Measurements from ENCODE around the gene COPS2. TPM values are rescaled to one million over a fixed set of nuclear protein-coding genes. Genes with fewer than 3 reads are reported as not detected.

Gene COPS2
- total RNA-seq, 2 experiments from 2014 or later, result 131 to 136 TPM

DNA sequence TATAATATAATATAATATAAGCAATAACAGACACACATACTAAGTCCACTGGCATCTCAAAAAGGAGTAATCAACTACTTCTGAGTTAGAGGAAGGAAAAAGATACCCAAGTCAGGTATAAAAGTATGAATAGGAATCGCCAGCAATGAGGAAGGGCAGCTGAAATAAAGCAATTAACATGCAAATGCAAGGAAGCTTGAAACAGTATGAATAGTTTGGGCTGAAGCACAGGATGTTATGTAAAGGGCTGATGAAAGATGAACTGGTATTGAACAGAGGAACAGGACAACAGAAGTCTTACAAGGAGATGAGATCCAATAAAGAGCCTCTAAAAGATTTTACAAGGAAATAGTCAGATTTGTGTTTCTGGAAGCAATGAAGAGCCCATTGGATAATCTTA lies 7.1 kb downstream of the COPS2 start:
- Histone ChIP-seq H3K36me3 (ENCODE audit: insufficient read depth, low read length) (peaks cover 20% of the 10 kb centered on the region), H3K27me3 (ENCODE audit: control insufficient read depth in 1 of 2, insufficient read depth in 2 of 2, low read length in 2 of 2) (no peaks in the 10 kb centered on the region), H3K4me1 (ENCODE audit: insufficient read depth, low read length) (peaks cover 4% of the 10 kb centered on the region), H3K27ac (ENCODE audit: low read depth in 1 of 2, low read length in 2 of 2) (no peak overlapping the region), H3K9me3 (ENCODE audit: control insufficient read depth in 1 of 2, insufficient read depth in 1 of 2, low read length in 2 of 2) (no peaks in the 10 kb centered on the region), H3K4me3 (ENCODE audit: low read length) (no peak overlapping the region)
- H3K27me3 Mint-ChIP-seq, result no peaks in the 10 kb centered on the region
- peak overlapping the region; percentile 8 for H3K4me3 Mint-ChIP-seq
- ATAC-seq (ENCODE audit: poor library complexity), result no peak
- CTCF ChIA-PET, result interaction anchor here (0.9 kb wide), 1 partner anchor 287 kb away, joined by 4 read pairs; no protein-coding TSS in a partner anchor
- H3K9me3 Mint-ChIP-seq, result no peaks in the 10 kb centered on the region
- H3K36me3 Mint-ChIP-seq (ENCODE audit: low read depth), result peaks cover 43% of the 10 kb centered on the region
- no peak for DNase-seq
- no peak overlapping the region for H3K27ac Mint-ChIP-seq
- POLR2A ChIA-PET, result no interaction called here
- peaks cover 63% of the 10 kb centered on the region for H3K4me1 Mint-ChIP-seq (ENCODE audit: low read depth)
- intact Hi-C loops (cut with DNase I, micrococcal nuclease), result loop anchor here (10.0 kb wide), 2 partner anchors 277 to 997 kb away; partner anchors contain the start of gene FGF7 (in 1 of the 2)
- TF ChIP-seq CTCF (IDR thresholded peaks at IDR 0.05), result no peak

GRCh38 chr15:49145651-49146609 lies 9.5 kb downstream of the COPS2 start:
- H3K27me3 Mint-ChIP-seq, result no peaks in the 10 kb centered on the region
- CTCF ChIA-PET, result interaction anchor here (0.8 to 3.2 kb wide), 13 partner anchors 9 to 288 kb away, joined by 3 to 12 read pairs (median 4); partner anchors contain the start of genes COPS2, GALK2 and SECISBP2L
- Histone ChIP-seq H3K4me3 (ENCODE audit: low read length) (no peak overlapping the region), H3K27me3 (ENCODE audit: control insufficient read depth in 1 of 2, insufficient read depth in 2 of 2, low read length in 2 of 2) (no peaks in the 10 kb centered on the region), H3K4me1 (ENCODE audit: insufficient read depth, low read length) (no peaks in the 10 kb centered on the region), H3K27ac (ENCODE audit: low read depth in 1 of 2, low read length in 2 of 2) (no peak overlapping the region), H3K9me3 (ENCODE audit: control insufficient read depth in 1 of 2, insufficient read depth in 1 of 2, low read length in 2 of 2) (no peaks in the 10 kb centered on the region), H3K36me3 (ENCODE audit: insufficient read depth, low read length) (peaks cover 42% of the 10 kb centered on the region)
- POLR2A ChIA-PET, result interaction anchor here (0.6 to 3.1 kb wide), 8 partner anchors 10 to 1209 kb away, joined by 3 to 21 read pairs (median 4); partner anchors contain the start of genes COPS2, DTWD1, EID1 and GABPB1
- peak; percentile 66 for TF ChIP-seq CTCF (IDR thresholded peaks at IDR 0.05)
- peaks cover 64% of the 10 kb centered on the region for H3K4me1 Mint-ChIP-seq (ENCODE audit: low read depth)
- H3K4me3 Mint-ChIP-seq, result no peak overlapping the region
- peak in 7 of 14 experiments; percentile 1 to 66 (median 46) for DNase-seq
- no peak overlapping the region for H3K27ac Mint-ChIP-seq
- intact Hi-C loops (cut with DNase I, micrococcal nuclease), result loop anchor here (1.0 to 10.0 kb wide), 4 partner anchors 279 to 999 kb away; partner anchors contain the start of gene FGF7 (in 1 of the 2)
- peaks cover 66% of the 10 kb centered on the region for H3K36me3 Mint-ChIP-seq (ENCODE audit: low read depth)
- no peaks in the 10 kb centered on the region for H3K9me3 Mint-ChIP-seq
- peak; percentile 43 for ATAC-seq (ENCODE audit: poor library complexity)

- no peak overlapping the region for H3K27ac ChIP-seq (ENCODE audit: low read depth in 1 of 2, low read length in 2 of 2)
- Mint-ChIP-seq H3K27ac (no peak overlapping the region), H3K4me1 (ENCODE audit: low read depth) (peaks cover 8% of the 10 kb centered on the region), H3K27me3 (no peaks in the 10 kb centered on the region), H3K36me3 (ENCODE audit: low read depth) (peaks cover 96% of the 10 kb centered on the region), H3K9me3 (no peaks in the 10 kb centered on the region), H3K4me3 (no peak overlapping the region)
- ChIA-PET CTCF (no interaction called here), POLR2A (interaction anchor here (1.0 to 1.9 kb wide), 3 partner anchors 18 to 32 kb away, joined by 3 to 7 read pairs (median 3); partner anchors contain the start of genes COPS2 and GALK2)
- H3K27me3 ChIP-seq (ENCODE audit: control insufficient read depth in 1 of 2, insufficient read depth in 2 of 2, low read length in 2 of 2), result no peaks in the 10 kb centered on the region
- H3K4me3 ChIP-seq (ENCODE audit: low read length), result no peak overlapping the region
- H3K9me3 ChIP-seq (ENCODE audit: control insufficient read depth in 1 of 2, insufficient read depth in 1 of 2, low read length in 2 of 2), result no peaks in the 10 kb centered on the region
- no peaks in the 10 kb centered on the region for H3K4me1 ChIP-seq (ENCODE audit: insufficient read depth, low read length)
- ATAC-seq (ENCODE audit: poor library complexity) (no peak), DNase-seq (no peak)
- peaks cover 89% of the 10 kb centered on the region for H3K36me3 ChIP-seq (ENCODE audit: insufficient read depth, low read length)
- intact Hi-C loops (cut with DNase I, micrococcal nuclease), result no loop called here
- TF ChIP-seq CTCF (IDR thresholded peaks at IDR 0.05), result no peak
Measured at GRCh38 chr15:49137861-49138260, 17.5 kb downstream of the COPS2 start.
